BLaER1 treated with 17β-estradiol and CSF1 and Interleukin-3, amounts not matched to agents 10 nM and 100 nM (cell line): ENCODE data around the gene CCDC92.

Experiments used
- H3K27ac ChIP-seq, 11 experiments: shearing (Covaris generic); formaldehyde crosslinking; 2 replicates each; pipeline ENCODE4 v1.8.1; 2022
- H3K27me3 ChIP-seq, 11 experiments: shearing (Covaris generic); formaldehyde crosslinking; 2 replicates each; pipeline ENCODE4 v1.8.1; 2022
- H3K36me3 ChIP-seq, 11 experiments: shearing (Covaris generic); formaldehyde crosslinking; 2 replicates each; pipeline ENCODE4 v1.8.1; 2022
- H3K4me1 ChIP-seq, 10 experiments: shearing (Covaris generic); formaldehyde crosslinking; 2 replicates each; pipeline ENCODE4 v1.8.1; 2022
- H3K4me2 ChIP-seq, 11 experiments: shearing (Covaris generic); formaldehyde crosslinking; 2 replicates each; pipeline ENCODE4 v1.8.1; 2022
- H3K4me3 ChIP-seq, 10 experiments: shearing (Covaris generic); formaldehyde crosslinking; 2 replicates each; pipeline ENCODE4 v1.8.1; 2022
- H3K9ac ChIP-seq, 11 experiments: shearing (Covaris generic); formaldehyde crosslinking; 2 replicates each; pipeline ENCODE4 v1.8.1; 2022
- H3K9me3 ChIP-seq, 11 experiments: shearing (Covaris generic); formaldehyde crosslinking; replicated peaks in 1 of 11; 2 replicates each; pipeline ENCODE4 v1.8.1; 2022
- H4K20me1 ChIP-seq, 11 experiments: shearing (Covaris generic); formaldehyde crosslinking; 2 replicates each; pipeline ENCODE4 v1.8.1; 2022
- Cebpa-rat ChIP-seq, 11 experiments: shearing (Covaris generic); IDR thresholded peaks; 2 replicates each; pipeline ENCODE4 v1.8.1; 2022

The CCDC92 gene

GRCh38 chr12:124015494-124016461, 43.1 kb upstream of the CCDC92 start:
- TF ChIP-seq Cebpa-rat (IDR thresholded peaks at IDR 0.05), result no peak
- Histone ChIP-seq H3K4me1 (peaks cover 16 to 45% (median 33%) of the 10 kb centered on the region in 10 experiments), H3K9ac (no peak overlapping the region), H3K36me3 (peaks cover 30 to 52% (median 46%) of the 10 kb centered on the region in 11 experiments), H3K9me3 (no peaks in the 10 kb centered on the region), H4K20me1 (no peaks in the 10 kb centered on the region; a peak in 2 of 22 replicates), H3K4me3 (no peak overlapping the region), H3K4me2 (no peak overlapping the region), H3K27ac (no peak overlapping the region; a peak in 1 of 22 replicates), H3K27me3 (no peaks in the 10 kb centered on the region)

GRCh38 chr12:124013073-124013472, 40.4 kb upstream of the CCDC92 start:
- H3K4me1 ChIP-seq, result peaks cover 4 to 25% (median 15%) of the 10 kb centered on the region in 10 experiments
- H3K36me3 ChIP-seq, result peaks cover 42 to 79% (median 58%) of the 10 kb centered on the region in 11 experiments
- peaks cover 0 to 8% (median 3%) of the 10 kb centered on the region in 11 experiments; a peak in 7 of 22 replicates for H4K20me1 ChIP-seq
- H3K4me2 ChIP-seq, result no peak overlapping the region
- no peak overlapping the region for H3K4me3 ChIP-seq
- no peak overlapping the region for H3K9ac ChIP-seq
- H3K9me3 ChIP-seq, result no peaks in the 10 kb centered on the region
- H3K27ac ChIP-seq, result no peak overlapping the region
- no peak for TF ChIP-seq Cebpa-rat (IDR thresholded peaks at IDR 0.05)
- H3K27me3 ChIP-seq, result no peaks in the 10 kb centered on the region

- Histone ChIP-seq H3K27me3 (no peaks in the 10 kb centered on the region), H3K36me3 (peaks cover 42 to 87% (median 67%) of the 10 kb centered on the region in 11 experiments), H3K27ac (no peak overlapping the region), H3K4me2 (no peak overlapping the region), H3K9ac (no peak overlapping the region), H4K20me1 (peaks cover 0 to 23% (median 11%) of the 10 kb centered on the region in 11 experiments; a peak in 10 of 22 replicates), H3K9me3 (no peaks in the 10 kb centered on the region), H3K4me3 (no peak overlapping the region), H3K4me1 (peaks cover 18 to 29% (median 22%) of the 10 kb centered on the region in 10 experiments)
- TF ChIP-seq Cebpa-rat (IDR thresholded peaks at IDR 0.05), result no peak
Measured at GRCh38 chr12:124011435-124012115, 38.9 kb upstream of the CCDC92 start.

GRCh38 chr12:124010687-124011086, 38.1 kb upstream of the CCDC92 start:
- Histone ChIP-seq H3K4me3 (no peak overlapping the region), H3K4me2 (no peak overlapping the region), H3K4me1 (peaks cover 26 to 38% (median 31%) of the 10 kb centered on the region in 10 experiments), H3K36me3 (peaks cover 42 to 84% (median 64%) of the 10 kb centered on the region in 11 experiments), H4K20me1 (peaks cover 0 to 31% (median 12%) of the 10 kb centered on the region in 11 experiments; a peak in 10 of 22 replicates), H3K27me3 (no peaks in the 10 kb centered on the region), H3K27ac (no peak overlapping the region), H3K9me3 (no peaks in the 10 kb centered on the region), H3K9ac (no peak overlapping the region)
- TF ChIP-seq Cebpa-rat (IDR thresholded peaks at IDR 0.05), result no peak

GRCh38 chr12:124009781-124010180, 37.1 kb upstream of the CCDC92 start:
- Histone ChIP-seq H4K20me1 (peaks cover 0 to 32% (median 12%) of the 10 kb centered on the region in 11 experiments; a peak in 10 of 22 replicates), H3K4me1 (peaks cover 29 to 42% (median 35%) of the 10 kb centered on the region in 10 experiments), H3K4me3 (no peak overlapping the region), H3K9ac (no peak overlapping the region), H3K27me3 (no peaks in the 10 kb centered on the region), H3K4me2 (no peak overlapping the region), H3K27ac (no peak overlapping the region), H3K36me3 (peaks cover 41 to 83% (median 63%) of the 10 kb centered on the region in 11 experiments), H3K9me3 (no peaks in the 10 kb centered on the region)
- TF ChIP-seq Cebpa-rat (IDR thresholded peaks at IDR 0.05), result no peak

GRCh38 chr12:124008595-124008994, 36.0 kb upstream of the CCDC92 start:
- TF ChIP-seq Cebpa-rat (IDR thresholded peaks at IDR 0.05), result no peak
- Histone ChIP-seq H3K36me3 (peaks cover 52 to 85% (median 71%) of the 10 kb centered on the region in 11 experiments), H3K4me2 (peak overlapping the region in 1 of 11 experiments; percentile 44; a peak in 2 of 22 replicates)

GRCh38 chr12:124007826-124008570, 35.4 kb upstream of the CCDC92 start:
- peaks cover 0 to 33% (median 12%) of the 10 kb centered on the region in 11 experiments; a peak in 10 of 22 replicates for H4K20me1 ChIP-seq
- no peak overlapping the region for H3K9ac ChIP-seq
- no peak overlapping the region for H3K4me3 ChIP-seq
- peaks cover 29 to 48% (median 42%) of the 10 kb centered on the region in 10 experiments for H3K4me1 ChIP-seq
- TF ChIP-seq Cebpa-rat (IDR thresholded peaks at IDR 0.05), result no peak
- peak overlapping the region in 1 of 11 experiments; percentile 47; a peak in 1 of 22 replicates for H3K27ac ChIP-seq
- peaks cover 52 to 85% (median 70%) of the 10 kb centered on the region in 11 experiments for H3K36me3 ChIP-seq
- no peaks in the 10 kb centered on the region for H3K27me3 ChIP-seq
- H3K4me2 ChIP-seq, result peak overlapping the region in 10 of 11 experiments; percentile 0 to 54 (median 19); a peak in 10 of 22 replicates
- H3K9me3 ChIP-seq, result no peaks in the 10 kb centered on the region

More at GRCh38 chr12:124008595-124008994, 36.0 kb upstream of the CCDC92 start:
- no peak overlapping the region for H3K27ac ChIP-seq
- no peaks in the 10 kb centered on the region for H3K27me3 ChIP-seq
- H3K9ac ChIP-seq, result no peak overlapping the region
- peaks cover 29 to 47% (median 42%) of the 10 kb centered on the region in 10 experiments for H3K4me1 ChIP-seq
- peaks cover 0 to 32% (median 12%) of the 10 kb centered on the region in 11 experiments; a peak in 10 of 22 replicates for H4K20me1 ChIP-seq
- no peak overlapping the region for H3K4me3 ChIP-seq
- H3K9me3 ChIP-seq, result no peaks in the 10 kb centered on the region
